CD1c-positive myeloid dendritic cell (primary cell): ENCODE data around the gene WDR64.

ENCODE experiments used
- DNase-seq: peaks from one replicate; pipeline ENCODE4 v3.0.0-alpha.2; 2016; ENCODE audit errors: extremely low spot score

WDR64 gene

GRCh38 chr1:241652012-241652411 is at the start of gene WDR64:
WDR64 (plus strand) TSS chr1:241652281; CDS start chr1:241652485, 204 bp downstream.
- no peak for DNase-seq

GRCh38 chr1:241603731-241604245 is 48.3 kb upstream of the WDR64 start:
- DNase-seq: peak; percentile 50

GRCh38 chr1:241605146-241605805 is 46.8 kb upstream of the WDR64 start:
- no peak for DNase-seq

GRCh38 chr1:241606544-241606943 is 45.5 kb upstream of the WDR64 start:
- no peak for DNase-seq

GRCh38 chr1:241607497-241607896 is 44.6 kb upstream of the WDR64 start:
- no peak for DNase-seq

- no peak for DNase-seq
Measured at GRCh38 chr1:241608379-241609033, 43.6 kb upstream of the WDR64 start.

- DNase-seq: no peak
Measured at GRCh38 chr1:241610056-241610815, 41.8 kb upstream of the WDR64 start.

- peak; percentile 84 for DNase-seq
Measured at GRCh38 chr1:241611063-241611462, 41.0 kb upstream of the WDR64 start.

- peak; percentile 56 for DNase-seq
Measured at GRCh38 chr1:241611736-241612135, 40.3 kb upstream of the WDR64 start.

GRCh38 chr1:241612533-241613477 is 39.3 kb upstream of the WDR64 start:
- peak; percentile 87 for DNase-seq

- no peak for DNase-seq
Measured at GRCh38 chr1:241614144-241614543, 37.9 kb upstream of the WDR64 start.

GRCh38 chr1:241614572-241614971 is 37.5 kb upstream of the WDR64 start:
- no peak for DNase-seq

GRCh38 chr1:241615043-241615974 is 36.8 kb upstream of the WDR64 start:
- DNase-seq: no peak

GRCh38 chr1:241617426-241617825 is 34.7 kb upstream of the WDR64 start:
- DNase-seq: no peak

- no peak for DNase-seq
Measured at GRCh38 chr1:241622669-241623068, 29.4 kb upstream of the WDR64 start.

GRCh38 chr1:241624935-241625334 is 27.1 kb upstream of the WDR64 start:
- no peak for DNase-seq

GRCh38 chr1:241627453-241628259 is 24.4 kb upstream of the WDR64 start:
- peak; percentile 79 for DNase-seq

GRCh38 chr1:241630005-241630404 is 22.1 kb upstream of the WDR64 start:
- DNase-seq: no peak

- no peak for DNase-seq
Measured at GRCh38 chr1:241630476-241630875, 21.6 kb upstream of the WDR64 start.
